Measurements from ENCODE around the gene PARL. TPM values are rescaled to one million over a fixed set of nuclear protein-coding genes. Genes with fewer than 3 reads are reported as not detected.
A peak's percentile ranks its signal among the peaks of the same experiment; 100 is the strongest.

Gene PARL
- total and polyA plus RNA-seq, 12 donors, result 45.8 to 113 (median 60.7) TPM

DNA sequence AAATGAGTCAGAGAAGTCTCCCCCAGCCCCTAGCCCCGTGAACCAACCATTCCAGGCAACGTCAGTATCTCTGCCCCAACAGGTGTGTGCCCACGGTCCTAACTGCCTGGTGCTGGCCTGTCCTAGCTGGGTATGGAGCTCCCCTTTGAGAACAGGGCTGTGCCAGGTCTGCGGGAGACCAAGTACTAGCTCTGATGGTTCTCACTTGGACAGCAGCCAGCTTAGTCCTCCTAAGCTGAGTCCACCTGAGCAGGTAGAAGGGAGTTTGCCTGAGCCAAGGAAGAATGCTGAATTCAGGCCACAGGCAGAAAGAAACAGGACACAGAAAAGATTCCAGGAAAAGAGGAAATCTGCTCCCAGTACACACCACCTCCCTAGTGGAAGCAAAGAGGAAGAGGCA, 33.1 kb upstream of the PARL start:
- no peak overlapping the region for H3K27ac ChIP-seq
- peak in 1 of 8 donors; percentile 40 for ATAC-seq

DNA sequence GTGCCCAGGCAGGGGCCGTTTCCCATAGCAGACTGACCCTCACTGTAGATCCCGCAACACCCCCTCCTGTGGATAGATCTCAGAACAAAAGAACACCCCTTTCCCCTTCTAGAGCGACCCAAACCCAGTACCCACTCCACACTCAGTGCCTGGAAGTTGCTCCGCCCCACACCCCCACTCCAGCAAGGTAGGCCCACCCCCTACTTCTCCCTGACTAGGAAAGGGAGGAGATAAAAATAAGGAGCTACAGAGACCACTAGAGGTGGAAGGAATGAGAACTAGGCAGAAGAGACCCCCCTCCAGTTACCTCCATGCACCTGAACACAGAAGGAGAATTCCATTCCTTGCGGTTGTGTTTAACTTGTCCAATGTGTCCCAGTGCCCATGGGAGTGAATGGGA, 30.2 kb upstream of the PARL start:
- H3K27me3 ChIP-seq, result no peaks in the 10 kb centered on the region
- 91 to 92% methylated on average over 5 of the region's 5 CpGs for WGBS, 2 donors

More for the DNA sequence above, 33.1 kb upstream of the PARL start:
- intact Hi-C loops (cut with DNase I), result no loop called here
- Histone ChIP-seq H3K4me3 (no peak overlapping the region), H3K9me3 (no peaks in the 10 kb centered on the region), H3K4me1 (no peaks in the 10 kb centered on the region), H3K27me3 (no peaks in the 10 kb centered on the region), H3K36me3 (peaks cover 0 to 37% (median 26%) of the 10 kb centered on the region in 9 donors)
- 88 to 91% methylated on average over 4 of the region's 4 CpGs for WGBS, 2 donors
- DNase-seq, result no peak
- TF ChIP-seq, protein P1, sequence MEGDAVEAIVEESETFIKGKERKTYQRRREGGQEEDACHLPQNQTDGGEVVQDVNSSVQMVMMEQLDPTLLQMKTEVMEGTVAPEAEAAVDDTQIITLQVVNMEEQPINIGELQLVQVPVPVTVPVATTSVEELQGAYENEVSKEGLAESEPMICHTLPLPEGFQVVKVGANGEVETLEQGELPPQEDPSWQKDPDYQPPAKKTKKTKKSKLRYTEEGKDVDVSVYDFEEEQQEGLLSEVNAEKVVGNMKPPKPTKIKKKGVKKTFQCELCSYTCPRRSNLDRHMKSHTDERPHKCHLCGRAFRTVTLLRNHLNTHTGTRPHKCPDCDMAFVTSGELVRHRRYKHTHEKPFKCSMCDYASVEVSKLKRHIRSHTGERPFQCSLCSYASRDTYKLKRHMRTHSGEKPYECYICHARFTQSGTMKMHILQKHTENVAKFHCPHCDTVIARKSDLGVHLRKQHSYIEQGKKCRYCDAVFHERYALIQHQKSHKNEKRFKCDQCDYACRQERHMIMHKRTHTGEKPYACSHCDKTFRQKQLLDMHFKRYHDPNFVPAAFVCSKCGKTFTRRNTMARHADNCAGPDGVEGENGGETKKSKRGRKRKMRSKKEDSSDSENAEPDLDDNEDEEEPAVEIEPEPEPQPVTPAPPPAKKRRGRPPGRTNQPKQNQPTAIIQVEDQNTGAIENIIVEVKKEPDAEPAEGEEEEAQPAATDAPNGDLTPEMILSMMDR (IDR thresholded peaks at IDR 0.05), result no peak

DNA sequence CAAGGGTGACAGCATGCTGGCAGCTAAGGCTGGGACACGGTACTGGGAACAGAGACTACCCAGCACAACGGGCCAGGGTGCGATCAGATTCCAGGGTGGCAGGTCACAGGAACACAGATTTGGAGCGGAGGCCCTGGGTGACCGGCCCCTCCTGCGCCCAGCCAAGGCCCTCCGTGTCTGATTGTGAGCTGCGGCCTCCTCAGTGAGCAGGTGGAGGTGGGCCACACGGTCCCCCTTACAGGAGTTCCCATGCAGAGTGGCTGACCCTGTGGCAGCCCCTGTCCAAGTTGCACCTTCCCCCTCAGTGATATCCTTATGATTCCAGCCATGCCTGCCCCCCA, 28.9 kb upstream of the PARL start:
- Histone ChIP-seq H3K9me3 (no peaks in the 10 kb centered on the region), H3K27me3 (no peaks in the 10 kb centered on the region), H3K4me3 (no peak overlapping the region), H3K27ac (no peak overlapping the region), H3K36me3 (no peaks in the 10 kb centered on the region), H3K4me1 (no peaks in the 10 kb centered on the region)
- ATAC-seq (peak in 1 of 8 donors; percentile 23), DNase-seq (no peak)
- TF ChIP-seq, protein P1 (IDR thresholded peaks at IDR 0.05), result no peak
- WGBS, 2 donors, result 84 to 94% methylated on average over 9 of the region's 9 CpGs
- intact Hi-C loops (cut with DNase I), result no loop called here

More for the DNA sequence above, 30.2 kb upstream of the PARL start:
- no peaks in the 10 kb centered on the region for H3K4me1 ChIP-seq
- DNase-seq (no peak), ATAC-seq (no peak)
- TF ChIP-seq, protein P1 (IDR thresholded peaks at IDR 0.05), result no peak
- H3K4me3 ChIP-seq, result no peak overlapping the region
- intact Hi-C loops (cut with DNase I), result no loop called here
- no peaks in the 10 kb centered on the region for H3K9me3 ChIP-seq
- H3K36me3 ChIP-seq, result peaks cover 0 to 8% (median 5%) of the 10 kb centered on the region in 9 donors
- H3K27ac ChIP-seq, result no peak overlapping the region

DNA sequence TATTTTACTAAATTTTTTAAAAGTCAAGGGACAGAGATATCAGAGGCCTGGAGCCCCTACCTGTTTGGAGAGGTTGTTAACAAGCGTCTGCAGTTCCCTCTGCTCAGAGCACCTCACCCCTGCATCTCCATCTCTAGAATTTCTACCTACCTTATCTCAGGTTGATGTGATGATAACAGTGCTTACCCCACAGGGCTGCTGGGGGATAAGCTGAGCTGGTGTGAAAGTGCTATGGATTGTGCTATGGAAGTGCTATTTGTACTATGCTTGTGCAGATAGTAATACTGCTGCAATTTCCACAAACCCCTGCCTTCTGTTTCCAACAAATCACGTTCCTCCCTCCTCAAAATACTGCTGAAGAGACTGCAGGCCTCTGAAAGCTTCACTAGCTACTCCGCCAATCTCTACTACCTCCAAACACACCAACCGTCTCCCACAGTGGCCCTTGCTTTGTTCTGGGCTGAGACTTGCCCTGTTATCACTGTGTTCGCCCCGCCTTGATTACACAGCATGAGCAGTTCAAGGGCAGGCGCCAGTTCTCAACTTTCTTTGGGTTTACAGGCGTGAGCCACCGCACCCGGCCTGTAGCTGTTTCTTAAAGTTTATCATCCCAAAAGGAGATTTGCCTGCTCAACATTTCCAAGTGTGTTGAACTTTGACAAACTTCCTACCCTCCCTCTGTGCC, 28.4 kb upstream of the PARL start:
- intact Hi-C loops (cut with DNase I), result no loop called here
- H3K36me3 ChIP-seq, result no peaks in the 10 kb centered on the region
- H3K27ac ChIP-seq, result no peak overlapping the region
- WGBS, 2 donors, result 75 to 81% methylated on average over 10 of the region's 10 CpGs
- no peaks in the 10 kb centered on the region for H3K9me3 ChIP-seq
- ATAC-seq (no peak), DNase-seq (no peak)
- no peaks in the 10 kb centered on the region for H3K27me3 ChIP-seq
- TF ChIP-seq, protein P1 (IDR thresholded peaks at IDR 0.05), result no peak
- H3K4me3 ChIP-seq, result no peak overlapping the region
- H3K4me1 ChIP-seq, result no peaks in the 10 kb centered on the region
